SK-N-SH treated with all-trans-retinoic acid at 6 μM for 48 hours (cell line): ENCODE measurements around the gene RUNX3.

Experiments used
- ATAC-seq: fragments of 200-7000 bp; cut with Tn5 transposase; 3 replicates; pipeline ENCODE4 v1.9.1; 2020; ENCODE audit warnings: mild to moderate bottlenecking, moderate library complexity
- ARNTL ChIP-seq: fragments of 450-650 bp; formaldehyde crosslinking; IDR thresholded peaks from 2 replicates; pipeline ENCODE4 v1.5.0; 2020; ENCODE audit warnings: low read depth, mild to moderate bottlenecking, moderate library complexity, borderline replicate concordance
- BACH2 ChIP-seq: fragments of 250-450 bp; sonication (Bioruptor Pico); IDR thresholded peaks from 2 replicates; pipeline ENCODE4 v1.9.0; 2021; ENCODE audit warnings: mild to moderate bottlenecking, borderline replicate concordance
- CREB5 ChIP-seq: fragments of 250-450 bp; sonication (Bioruptor Pico); IDR thresholded peaks from 2 replicates; pipeline ENCODE4 v1.5.1; 2020; ENCODE audit warnings: low read depth, mild to moderate bottlenecking, moderate library complexity
- CSDC2 ChIP-seq: fragments of 250-450 bp; sonication (Bioruptor Pico); IDR thresholded peaks from 2 replicates; pipeline ENCODE4 v1.5.0; 2020; ENCODE audit warnings: mild to moderate bottlenecking, moderate library complexity
- CSRNP3 ChIP-seq: fragments of 250-450 bp; sonication (Bioruptor Pico); IDR thresholded peaks from 2 replicates; pipeline ENCODE4 v1.5.1; 2021; ENCODE audit warnings: mild to moderate bottlenecking, moderate library complexity
- ESRRG ChIP-seq: fragments of 250-450 bp; sonication (Bioruptor Pico); IDR thresholded peaks from 2 replicates; pipeline ENCODE4 v1.6.1; 2021; ENCODE audit warnings: mild to moderate bottlenecking
- ISL1 ChIP-seq: fragments of 250-450 bp; sonication (Bioruptor Pico); IDR thresholded peaks from 2 replicates; pipeline ENCODE4 v2.1.2; 2022; ENCODE audit warnings: mild to moderate bottlenecking, moderate library complexity
- OSR1 ChIP-seq: fragments of 250-450 bp; sonication (Bioruptor Pico); IDR thresholded peaks from 2 replicates; pipeline ENCODE4 v1.8.0; 2022; ENCODE audit warnings: moderate library complexity, mild to moderate bottlenecking, inconsistent platforms
- PATZ1 ChIP-seq: fragments of 250-450 bp; sonication (Bioruptor Pico); IDR thresholded peaks from 2 replicates; pipeline ENCODE4 v1.8.0; 2020; ENCODE audit warnings: mild to moderate bottlenecking, moderate library complexity, borderline replicate concordance
- POU6F1 ChIP-seq: fragments of 250-450 bp; sonication (Bioruptor Pico); IDR thresholded peaks from 2 replicates; pipeline ENCODE4 v1.8.0; 2021; ENCODE audit warnings: low read depth, mild to moderate bottlenecking, moderate library complexity, borderline replicate concordance
- PPARA ChIP-seq: fragments of 250-450 bp; sonication (Bioruptor Pico); IDR thresholded peaks from 2 replicates; pipeline ENCODE4 v1.5.0; 2020; ENCODE audit warnings: mild to moderate bottlenecking, borderline replicate concordance
- RARB ChIP-seq: fragments of 250-450 bp; sonication (Bioruptor Pico); IDR thresholded peaks from 2 replicates; pipeline ENCODE4 v1.8.0; 2021; ENCODE audit warnings: mild to moderate bottlenecking, moderate library complexity
- SNAI2 ChIP-seq: fragments of 250-450 bp; sonication (Bioruptor Pico); IDR thresholded peaks from 2 replicates; pipeline ENCODE4 v1.5.0; 2020; ENCODE audit warnings: mild to moderate bottlenecking, moderate library complexity
- TCF4 ChIP-seq: fragments of 250-450 bp; sonication (Bioruptor Pico); IDR thresholded peaks from 2 replicates; pipeline ENCODE4 v1.8.0; 2021; ENCODE audit warnings: mild to moderate bottlenecking, moderate library complexity, borderline replicate concordance
- TOX ChIP-seq: fragments of 250-450 bp; sonication (Bioruptor Pico); IDR thresholded peaks from 2 replicates; pipeline ENCODE4 v1.8.0; 2021; ENCODE audit warnings: mild to moderate bottlenecking, moderate library complexity, borderline replicate concordance
- ZC3H10 ChIP-seq: fragments of 250-450 bp; sonication (Bioruptor Pico); IDR thresholded peaks from 2 replicates; pipeline ENCODE4 v1.5.1; 2021; ENCODE audit warnings: mild to moderate bottlenecking, moderate library complexity
- ZFP3 ChIP-seq: fragments of 250-450 bp; sonication (Bioruptor Pico); IDR thresholded peaks from 2 replicates; pipeline ENCODE4 v1.5.0; 2020; ENCODE audit warnings: mild to moderate bottlenecking, moderate library complexity
- ZFP30 ChIP-seq: fragments of 450-650 bp; formaldehyde crosslinking; IDR thresholded peaks from 2 replicates; pipeline ENCODE4 v1.5.0; 2022; ENCODE audit warnings: mild to moderate bottlenecking, moderate library complexity
- ZNF565 ChIP-seq: fragments of 450-650 bp; formaldehyde crosslinking; conservative IDR thresholded peaks from 2 replicates; pipeline ENCODE4 v1.5.0; 2020; ENCODE audit warnings: low read depth, mild to moderate bottlenecking, moderate library complexity
- ZNF8 ChIP-seq: fragments of 450-650 bp; formaldehyde crosslinking; IDR thresholded peaks from 2 replicates; pipeline ENCODE4 v1.5.0; 2020; ENCODE audit warnings: mild to moderate bottlenecking, moderate library complexity

The RUNX3 gene

GRCh38 chr1:24965571-24965930, 35.5 kb upstream of the RUNX3 start:
- TF ChIP-seq TOX (CRISPR knock-in tag): no peak
- TF ChIP-seq ARNTL (CRISPR knock-in tag): no peak
- TF ChIP-seq SNAI2 (CRISPR knock-in tag): no peak
- no peak for ATAC-seq

GRCh38 chr1:24964811-24965570, 34.9 kb upstream of the RUNX3 start:
- TF ChIP-seq TOX (CRISPR knock-in tag) (no peak), ZNF8 (CRISPR knock-in tag) (no peak), BACH2 (CRISPR knock-in tag) (no peak), CSRNP3 (CRISPR knock-in tag) (no peak), ISL1 (CRISPR knock-in tag) (no peak), CSDC2 (CRISPR knock-in tag) (no peak), SNAI2 (CRISPR knock-in tag) (no peak), CREB5 (CRISPR knock-in tag) (no peak), TCF4 (no peak), RARB (CRISPR knock-in tag) (no peak), ZNF565 (no peak), PPARA (CRISPR knock-in tag) (no peak), ARNTL (CRISPR knock-in tag) (no peak), ZFP30 (CRISPR knock-in tag) (no peak), ZC3H10 (CRISPR knock-in tag) (no peak), PATZ1 (no peak), ESRRG (CRISPR knock-in tag) (no peak), POU6F1 (CRISPR knock-in tag) (no peak)
- no peak for ATAC-seq

GRCh38 chr1:24963943-24964693, 34.0 kb upstream of the RUNX3 start:
- ATAC-seq: no peak
- TF ChIP-seq RARB (CRISPR knock-in tag) (no peak), ESRRG (CRISPR knock-in tag) (no peak), ARNTL (CRISPR knock-in tag) (no peak), PATZ1 (no peak), SNAI2 (CRISPR knock-in tag) (no peak), POU6F1 (CRISPR knock-in tag) (no peak), ZNF8 (CRISPR knock-in tag) (no peak), ISL1 (CRISPR knock-in tag) (no peak), ZNF565 (no peak), ZC3H10 (CRISPR knock-in tag) (no peak), ZFP3 (CRISPR knock-in tag) (no peak), OSR1 (CRISPR knock-in tag) (no peak), TCF4 (no peak)
